HG03097 (cell line): ENCODE data around the gene SULT4A1.
"Not testable (repeated sequence)": the region's sequence is repeated elsewhere in the genome, so short reads cannot be mapped to it uniquely, and the experiment has no call there.

Source experiments
- ATAC-seq: cut with Tn5 transposase; IDR thresholded peaks from one replicate; pipeline ENCODE4 v1.9.1; 2021; ENCODE audit not compliant: unreplicated experiment, low FRiP score

Gene SULT4A1

GRCh38 chr22:43887391-43887790 lies 25.1 kb upstream of the SULT4A1 start:
- ATAC-seq, result no peak

- no peak for ATAC-seq
These were observed 23.9 kb upstream of the SULT4A1 start for GRCh38 chr22:43886231-43886630.

- ATAC-seq, result no peak
These were observed 23.5 kb upstream of the SULT4A1 start for GRCh38 chr22:43885786-43886185.

GRCh38 chr22:43885319-43885671 lies 23.0 kb upstream of the SULT4A1 start:
- ATAC-seq, result no peak

GRCh38 chr22:43884600-43885318 lies 22.4 kb upstream of the SULT4A1 start:
- no peak for ATAC-seq

- ATAC-seq, result no peak
These were observed 21.6 kb upstream of the SULT4A1 start for GRCh38 chr22:43883719-43884415.

GRCh38 chr22:43883012-43883661 lies 20.8 kb upstream of the SULT4A1 start:
- ATAC-seq, result no peak

- ATAC-seq, result no peak
These were observed 19.9 kb upstream of the SULT4A1 start for GRCh38 chr22:43882122-43882767.

- ATAC-seq, result no peak
These were observed 19.1 kb upstream of the SULT4A1 start for GRCh38 chr22:43881091-43882061.

- no peak for ATAC-seq
These were observed 18.3 kb upstream of the SULT4A1 start for GRCh38 chr22:43880541-43880991.

GRCh38 chr22:43879901-43880540 lies 17.7 kb upstream of the SULT4A1 start:
- no peak for ATAC-seq

- no peak for ATAC-seq
These were observed 16.7 kb upstream of the SULT4A1 start for GRCh38 chr22:43878831-43879550.

GRCh38 chr22:43878079-43878795 lies 15.9 kb upstream of the SULT4A1 start:
- no peak for ATAC-seq

GRCh38 chr22:43876866-43877509 lies 14.7 kb upstream of the SULT4A1 start:
- ATAC-seq, result no peak

GRCh38 chr22:43869799-43870198 lies 7.5 kb upstream of the SULT4A1 start:
- ATAC-seq, result no peak

GRCh38 chr22:43869001-43869400 lies 6.7 kb upstream of the SULT4A1 start:
- ATAC-seq, result not testable (repeated sequence)

GRCh38 chr22:43867839-43868635 lies 5.7 kb upstream of the SULT4A1 start:
- ATAC-seq, result no peak
